GM18868 (cell line): Measurements from ENCODE around the gene DPT.

Experiments
- ATAC-seq: cut with Tn5 transposase; IDR thresholded peaks from one replicate; pipeline ENCODE4 v1.9.1; 2021; ENCODE audit warnings: mild to moderate bottlenecking, moderate library complexity; ENCODE audit not compliant: unreplicated experiment

Gene DPT

DNA sequence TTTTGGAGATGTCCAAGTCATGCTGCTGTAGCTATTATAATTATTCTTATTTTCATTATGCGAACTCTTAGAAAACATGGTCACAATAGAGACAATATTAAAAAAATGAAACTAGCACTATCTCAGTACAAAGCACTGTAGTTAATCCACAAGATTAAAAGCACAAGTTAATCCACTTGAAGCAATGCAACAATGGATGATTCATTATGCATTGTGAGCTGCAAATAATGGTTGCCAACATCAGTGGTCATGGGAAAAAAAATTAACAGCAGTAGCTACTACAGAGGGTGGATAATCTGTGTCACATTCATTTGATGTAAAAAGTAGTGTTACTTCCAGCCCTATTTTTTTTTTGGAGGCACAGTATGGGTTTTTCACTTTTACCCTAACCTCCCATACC, 56.7 kb downstream of the DPT start:
- no peak for ATAC-seq

- ATAC-seq = no peak
Measured at GRCh38 chr1:168671782-168672181, 57.2 kb downstream of the DPT start.

DNA sequence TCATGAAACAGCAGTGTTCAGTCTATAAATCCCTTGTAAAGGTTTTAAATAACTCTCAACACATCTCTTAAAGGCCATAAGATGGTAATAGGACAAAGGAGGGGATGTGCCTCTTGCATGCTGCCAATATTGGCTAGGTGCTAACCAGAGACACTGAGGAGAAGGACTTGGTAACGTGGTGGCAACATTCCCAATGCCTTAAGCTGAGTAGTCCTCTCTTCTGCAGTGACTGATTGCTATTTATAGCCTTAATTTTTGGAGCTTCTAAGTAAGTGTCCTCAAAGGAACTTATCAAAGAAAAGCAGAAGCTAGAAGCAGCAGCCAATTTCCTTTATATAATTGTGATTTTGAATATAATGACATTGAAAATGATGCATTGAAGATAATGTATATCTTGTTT, 63.0 kb downstream of the DPT start:
- no peak for ATAC-seq

GRCh38 chr1:168664069-168664834, 64.8 kb downstream of the DPT start:
- no peak for ATAC-seq

- no peak for ATAC-seq
Measured at GRCh38 chr1:168656485-168656884, 72.5 kb downstream of the DPT start.

DNA sequence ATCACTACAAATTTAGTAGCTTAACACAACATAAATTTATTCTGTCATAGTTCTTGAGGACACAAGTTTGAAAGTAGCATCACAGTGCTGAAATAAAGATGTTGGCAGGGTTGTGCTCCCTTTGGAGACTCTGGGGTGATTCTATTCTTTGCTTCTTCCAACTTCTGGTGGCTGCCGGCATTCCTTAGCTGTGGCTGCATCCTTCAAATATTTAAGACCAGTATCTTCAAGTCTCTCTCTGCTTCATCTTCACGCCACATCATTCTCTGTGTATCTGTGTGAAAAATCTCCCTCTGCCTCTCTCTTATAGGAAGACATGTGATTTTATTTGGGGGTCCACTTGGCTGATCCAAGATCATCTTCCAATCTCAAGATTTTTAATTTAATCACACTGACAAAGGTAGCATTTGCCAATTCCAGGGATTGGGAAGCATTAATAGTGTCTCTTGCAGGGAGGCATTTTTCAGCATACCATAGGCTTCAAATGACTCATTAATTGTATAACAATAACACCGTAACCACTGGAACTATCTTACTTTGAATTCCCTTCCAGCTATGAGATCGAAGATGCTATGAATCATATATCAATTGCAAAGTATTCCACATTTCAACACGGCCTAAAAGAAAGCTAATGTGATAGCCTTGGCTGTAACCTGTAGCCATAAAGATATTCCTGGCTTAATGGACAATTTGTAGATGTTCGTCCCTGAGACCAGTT, 74.6 kb downstream of the DPT start:
- no peak for ATAC-seq

DNA sequence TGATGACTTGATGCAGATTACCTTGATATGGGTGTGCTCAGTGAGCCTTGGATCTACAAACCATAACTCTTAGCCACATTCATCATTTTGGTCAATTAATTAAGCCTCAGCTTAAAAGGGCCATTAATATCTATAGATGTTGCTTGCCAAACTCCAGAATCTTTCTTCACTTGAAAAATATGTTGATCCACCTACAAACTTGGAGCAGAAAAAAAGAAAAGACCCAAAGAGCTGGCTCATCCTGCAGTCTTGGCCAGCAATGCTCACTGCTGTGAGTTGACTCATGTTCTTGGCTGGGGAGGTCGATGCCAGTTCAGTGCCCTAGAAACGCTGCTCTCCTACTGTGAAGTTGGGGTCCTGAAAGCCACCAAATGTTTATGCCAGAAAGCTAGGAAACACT, 75.4 kb downstream of the DPT start:
- no peak for ATAC-seq

DNA sequence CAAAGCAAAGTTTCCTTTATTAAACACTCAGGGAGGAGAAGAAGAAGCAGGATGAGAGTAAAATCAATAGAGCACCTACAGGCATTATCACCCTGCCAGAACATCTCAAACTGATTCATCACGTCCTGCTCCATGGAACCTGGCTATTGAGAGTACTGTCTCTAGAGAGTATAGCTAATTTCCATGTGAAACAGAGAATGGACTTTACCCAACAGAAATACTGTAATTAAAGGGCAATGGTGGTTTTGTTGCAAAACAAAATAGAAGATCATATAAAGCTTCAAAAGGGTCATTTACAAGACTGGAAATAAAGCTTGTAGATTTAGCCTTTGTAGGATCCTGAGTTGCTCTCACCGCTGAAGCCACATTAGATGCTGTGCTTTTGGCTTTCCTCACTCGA, 83.3 kb downstream of the DPT start:
- no peak for ATAC-seq
